Measurements from ENCODE around the gene SCN9A.
A peak's percentile ranks its signal among the peaks of the same experiment; 100 is the strongest.

Gene SCN9A

GRCh38 chr2:166302036-166302435 is 73.7 kb downstream of the SCN9A start:
- no peak for TF ChIP-seq CTCF (IDR thresholded peaks at IDR 0.05; ENCODE audit: low read depth, low read length)
- no peak for DNase-seq (ENCODE audit: low read depth, low spot score)
- H3K4me3 ChIP-seq (ENCODE audit: low read depth, low read length), result no peak overlapping the region
- in situ Hi-C loops (cut with HindIII; ENCODE audit: low sequenced_read_pairs), result no loop called here

GRCh38 chr2:166297951-166298350 is 77.8 kb downstream of the SCN9A start:
- no peak for TF ChIP-seq CTCF (IDR thresholded peaks at IDR 0.05; ENCODE audit: low read depth, low read length)
- in situ Hi-C loops (cut with HindIII; ENCODE audit: low sequenced_read_pairs), result no loop called here
- no peak for DNase-seq (ENCODE audit: low read depth, low spot score)
- no peak overlapping the region for H3K4me3 ChIP-seq (ENCODE audit: low read depth, low read length)

- no peak for TF ChIP-seq CTCF (IDR thresholded peaks at IDR 0.05; ENCODE audit: low read depth, low read length)
- in situ Hi-C loops (cut with HindIII; ENCODE audit: low sequenced_read_pairs), result no loop called here
- H3K4me3 ChIP-seq (ENCODE audit: low read depth, low read length), result no peak overlapping the region
- DNase-seq (ENCODE audit: low read depth, low spot score), result peak; percentile 29
These were observed 81.8 kb downstream of the SCN9A start for GRCh38 chr2:166293984-166294383.

- no peak for DNase-seq (ENCODE audit: low read depth, low spot score)
- in situ Hi-C loops (cut with HindIII; ENCODE audit: low sequenced_read_pairs), result no loop called here
- H3K4me3 ChIP-seq (ENCODE audit: low read depth, low read length), result no peak overlapping the region
- TF ChIP-seq CTCF (IDR thresholded peaks at IDR 0.05; ENCODE audit: low read depth, low read length), result no peak
These were observed 90.5 kb downstream of the SCN9A start for GRCh38 chr2:166285215-166285614.

- in situ Hi-C loops (cut with HindIII; ENCODE audit: low sequenced_read_pairs), result no loop called here
- DNase-seq (ENCODE audit: low read depth, low spot score), result no peak
- no peak for TF ChIP-seq CTCF (IDR thresholded peaks at IDR 0.05; ENCODE audit: low read depth, low read length)
- no peak overlapping the region for H3K4me3 ChIP-seq (ENCODE audit: low read depth, low read length)
These were observed 91.4 kb downstream of the SCN9A start for GRCh38 chr2:166284359-166284758.

GRCh38 chr2:166282154-166282553 is 93.6 kb downstream of the SCN9A start:
- in situ Hi-C loops (cut with HindIII; ENCODE audit: low sequenced_read_pairs), result no loop called here
- no peak for TF ChIP-seq CTCF (IDR thresholded peaks at IDR 0.05; ENCODE audit: low read depth, low read length)
- no peak overlapping the region for H3K4me3 ChIP-seq (ENCODE audit: low read depth, low read length)
- no peak for DNase-seq (ENCODE audit: low read depth, low spot score)

GRCh38 chr2:166278856-166279255 is 96.9 kb downstream of the SCN9A start:
- no peak for TF ChIP-seq CTCF (IDR thresholded peaks at IDR 0.05; ENCODE audit: low read depth, low read length)
- in situ Hi-C loops (cut with HindIII; ENCODE audit: low sequenced_read_pairs), result no loop called here
- no peak overlapping the region for H3K4me3 ChIP-seq (ENCODE audit: low read depth, low read length)
- no peak for DNase-seq (ENCODE audit: low read depth, low spot score)
